Keratinocyte (primary cell): ENCODE data around the gene ADM5. TPM values are rescaled to one million over a fixed set of nuclear protein-coding genes. Genes with fewer than 3 reads are reported as not detected.

ENCODE experiments used
- DNase-seq: peaks from one replicate; pipeline ENCODE4 v3.0.0-alpha.2; 2011; ENCODE audit warnings: low read depth, missing footprints, low spot score
- FAIRE-seq: peaks from 2 replicates; lab custom pipeline; 2011; peaks lifted over from hg19 to GRCh38; lab: Jason Lieb, UNC
- H2AFZ ChIP-seq: 2 replicates; pipeline ENCODE4 v1.6.0; 2012; ENCODE audit warnings: low read length, control low read depth, inconsistent platforms; ENCODE audit not compliant: control insufficient read depth
- H3K27ac ChIP-seq: 2 replicates; pipeline ENCODE4 v1.5.1; 2011; ENCODE audit warnings: low read length; ENCODE audit not compliant: control insufficient read depth, insufficient read depth
- H3K27me3 ChIP-seq: 3 replicates; pipeline ENCODE4 v1.6.0; 2011; ENCODE audit warnings: low read length; ENCODE audit not compliant: control insufficient read depth, insufficient read depth; ENCODE audit errors: extremely low read depth
- H3K36me3 ChIP-seq, 2 experiments: 2 replicates in 1 of 2; 3 replicates in 1 of 2; pipeline ENCODE4 v1.5.1; 2011; ENCODE audit warnings: low read length in 2 of 2, mild to moderate bottlenecking in 1 of 2; ENCODE audit not compliant: control insufficient read depth in 2 of 2, insufficient read depth in 2 of 2; ENCODE audit errors: extremely low read depth in 1 of 2
- H3K4me1 ChIP-seq: 3 replicates; pipeline ENCODE4 v1.5.1; 2011; ENCODE audit warnings: low read length; ENCODE audit not compliant: control insufficient read depth, insufficient read depth; ENCODE audit errors: extremely low read depth
- H3K4me2 ChIP-seq: 3 replicates; pipeline ENCODE4 v1.6.0; 2011; ENCODE audit warnings: low read depth, low read length; ENCODE audit not compliant: control insufficient read depth, insufficient read depth; ENCODE audit errors: extremely low read depth
- H3K4me3 ChIP-seq, 3 experiments: fragments of 200-600 bp in 1 of 3; sonication (generic) in 1 of 3; 2 replicates in 2 of 3; 3 replicates in 1 of 3; pipeline ENCODE4 v1.5.1; 2011 to 2016; ENCODE audit warnings: low read length in 3 of 3, mild to moderate bottlenecking in 3 of 3, control low read depth in 2 of 3, inconsistent platforms in 1 of 3, low read depth in 1 of 3, mixed read lengths in 1 of 3, mixed run types in 1 of 3, moderate library complexity in 1 of 3; ENCODE audit not compliant: control insufficient read depth in 2 of 3, insufficient read depth in 2 of 3; ENCODE audit errors: extremely low read depth in 1 of 3
- H3K79me2 ChIP-seq: 2 replicates; pipeline ENCODE4 v1.6.0; 2012; ENCODE audit warnings: low read length; ENCODE audit not compliant: control insufficient read depth, insufficient read depth
- H3K9ac ChIP-seq: 3 replicates; pipeline ENCODE4 v1.6.0; 2011; ENCODE audit warnings: low read length; ENCODE audit not compliant: control insufficient read depth, insufficient read depth; ENCODE audit errors: extremely low read depth
- H3K9me1 ChIP-seq: 3 replicates; pipeline ENCODE4 v1.6.0; 2011; ENCODE audit warnings: low read length; ENCODE audit not compliant: control insufficient read depth, insufficient read depth; ENCODE audit errors: extremely low read depth
- H3K9me3 ChIP-seq: 2 replicates; pipeline ENCODE4 v1.5.1; 2012; ENCODE audit warnings: low read depth, low read length; ENCODE audit not compliant: control insufficient read depth
- H4K20me1 ChIP-seq: 3 replicates; pipeline ENCODE4 v1.6.0; 2011; ENCODE audit warnings: low read length; ENCODE audit not compliant: control insufficient read depth, insufficient read depth; ENCODE audit errors: extremely low read depth
- CTCF ChIP-seq, 3 experiments: IDR thresholded peaks in 1 of 3; conservative IDR thresholded peaks in 1 of 3; optimal IDR thresholded peaks in 1 of 3; 2 replicates in 2 of 3; 3 replicates in 1 of 3; pipeline versions ENCODE3 to v1.5.1; 2011; ENCODE audit warnings: low read length in 3 of 3, mild to moderate bottlenecking in 3 of 3, moderate library complexity in 2 of 3, control low read depth in 1 of 3, inconsistent platforms in 1 of 3; ENCODE audit not compliant: insufficient read depth in 2 of 3; ENCODE audit errors: extremely low read depth in 1 of 3
- EZH2 ChIP-seq: IDR thresholded peaks from one replicate; pipeline ENCODE4 v1.6.1; 2012; ENCODE audit warnings: inconsistent platforms, mild to moderate bottlenecking, low read length, moderate library complexity
- dilution Hi-C: fragments of 300-500 bp; cut with MboI; formaldehyde crosslinking; loops from one replicate; pipeline ENCODE4 v1.7.0; 2020; ENCODE audit warnings: low sequenced_read_pairs; ENCODE audit not compliant: extremely low pct_ligation_motif_present
- polyA plus RNA-seq, 5 experiments: library from polyadenylated mRNA; depleted of rRNA in 3 of 5; stranded (reverse) in 3 of 5; stranded (forward) in 1 of 5; unstranded in 1 of 5; fragments of >200 nt; gene quantifications; 1 replicate in 1 of 5; 2 replicates in 3 of 5; 3 replicates in 1 of 5; pipeline versions ENCODE4 v1.2.1 to v1.2.3, GENCODE V29; 2011 to 2012; ENCODE audit warnings: missing spikeins in 2 of 5, low read depth in 1 of 5, low replicate concordance in 1 of 5

Gene ADM5
- polyA plus RNA-seq, 1 donor (not counting 4 experiments of a cell fraction or from before 2014, with no cell fraction given), result 0.73 TPM

GRCh38 chr19:49701271-49701786 lies 11.9 kb downstream of the ADM5 start:
- Histone ChIP-seq H3K4me3 (no peak overlapping the region), H3K79me2 (no peaks in the 10 kb centered on the region), H3K27ac (no peak overlapping the region), H3K27me3 (peaks cover 14% of the 10 kb centered on the region), H3K4me1 (no peaks in the 10 kb centered on the region), H3K9me1 (no peaks in the 10 kb centered on the region), H2AFZ (no peak overlapping the region), H3K9me3 (no peaks in the 10 kb centered on the region), H3K36me3 (no peaks in the 10 kb centered on the region), H4K20me1 (no peaks in the 10 kb centered on the region), H3K9ac (no peak overlapping the region), H3K4me2 (no peak overlapping the region)
- DNase-seq, result no peak
- dilution Hi-C loops, result no loop called here
- no peak for FAIRE-seq
- peak in 1 of 3 experiments; percentile 10 for TF ChIP-seq CTCF (optimal IDR thresholded peaks at IDR 0.05 in 1 of 3, IDR thresholded peaks at IDR 0.05 in 1 of 3, conservative IDR thresholded peaks at IDR 0.05 in 1 of 3; ENCODE audit: extremely low read depth in 1 of 3, insufficient read depth in 2 of 3, low read length in 3 of 3)
- TF ChIP-seq EZH2, result no peak

GRCh38 chr19:49704888-49705642 lies 15.7 kb downstream of the ADM5 start:
- H3K27ac ChIP-seq, result no peak overlapping the region
- no peak overlapping the region for H3K4me2 ChIP-seq
- no peak for TF ChIP-seq CTCF (optimal IDR thresholded peaks at IDR 0.05 in 1 of 3, IDR thresholded peaks at IDR 0.05 in 1 of 3, conservative IDR thresholded peaks at IDR 0.05 in 1 of 3; ENCODE audit: extremely low read depth in 1 of 3, insufficient read depth in 2 of 3, low read length in 3 of 3)
- TF ChIP-seq EZH2, result no peak
- H3K79me2 ChIP-seq, result no peaks in the 10 kb centered on the region
- no peaks in the 10 kb centered on the region for H3K36me3 ChIP-seq
- no peaks in the 10 kb centered on the region for H3K9me1 ChIP-seq
- H3K4me3 ChIP-seq, result no peak overlapping the region
- dilution Hi-C loops, result no loop called here
- no peak overlapping the region for H2AFZ ChIP-seq
- no peak for DNase-seq
- no peaks in the 10 kb centered on the region for H3K4me1 ChIP-seq
- H3K27me3 ChIP-seq, result peaks cover 14% of the 10 kb centered on the region
- H4K20me1 ChIP-seq, result no peaks in the 10 kb centered on the region
- no peak overlapping the region for H3K9ac ChIP-seq
- no peak for FAIRE-seq
- no peaks in the 10 kb centered on the region for H3K9me3 ChIP-seq
